Left lobe of liver (tissue), 2 donors: ENCODE results near the gene RPS28. TPM values are rescaled to one million over a fixed set of nuclear protein-coding genes. Genes with fewer than 3 reads are reported as not detected.

Experiments used
- ATAC-seq: fragments of 200-7000 bp; cut with Tn5 transposase; one replicate; pipeline ENCODE4 v1.9.1; 2020; ENCODE audit warnings: mild to moderate bottlenecking, moderate library complexity
- DNase-seq: peaks from one replicate; pipeline ENCODE4 v3.0.0-alpha.2; 2020; ENCODE audit warnings: low spot score
- total RNA-seq: library from RNA; stranded (reverse); gene quantifications from one replicate; pipeline ENCODE4 v1.2.1, GENCODE V29; 2021
- donor health status: DM: no; HTN: no; CAD: no; lungs with moderate emphysema.
- donor health status: DM: no; HTN: yes; CAD: no.

Gene RPS28
- total RNA-seq, 1 donor from 2014 or later: 653 TPM

DNA sequence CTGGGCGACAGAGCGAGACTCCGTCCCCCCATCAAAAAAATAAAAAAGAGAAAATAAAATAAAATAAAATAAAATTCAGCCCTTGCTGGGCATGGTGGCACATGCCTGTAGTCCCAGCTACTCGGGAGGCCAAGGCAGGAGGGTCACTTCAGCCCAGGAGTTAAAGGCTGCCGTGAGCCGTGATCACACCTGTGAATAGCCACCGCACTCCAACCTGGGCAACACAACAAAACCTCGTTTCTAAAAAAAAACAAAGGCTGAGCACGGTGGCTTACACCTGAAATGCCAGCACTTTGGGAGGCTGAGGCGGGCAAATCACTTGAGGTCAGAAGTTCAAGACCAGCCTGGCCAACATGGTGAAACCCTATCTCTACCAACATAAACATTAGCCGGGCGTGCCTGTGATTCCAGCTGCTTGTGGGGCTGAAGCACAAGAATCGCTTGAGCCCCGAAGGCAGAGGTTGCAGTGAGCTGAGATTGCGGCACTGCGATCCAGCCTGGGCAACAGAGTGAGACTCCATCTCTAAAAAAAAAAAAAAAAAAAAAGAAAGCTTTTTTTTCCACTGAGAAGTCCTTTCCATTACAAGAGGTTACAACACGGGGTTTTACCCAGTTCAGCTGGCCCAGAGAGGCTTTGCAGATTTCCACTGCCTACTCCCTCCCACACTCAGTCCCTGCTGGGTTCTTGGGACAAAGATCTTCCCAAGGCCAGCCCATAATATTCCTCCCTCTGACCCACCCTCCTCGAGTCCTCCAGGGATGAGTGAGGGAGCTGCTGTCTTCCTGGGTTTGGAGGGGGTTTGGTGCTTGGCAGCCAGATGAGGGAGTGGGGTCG lies 49.1 kb downstream of the RPS28 start:
- ATAC-seq (peak; percentile 3), DNase-seq (no peak)

DNA sequence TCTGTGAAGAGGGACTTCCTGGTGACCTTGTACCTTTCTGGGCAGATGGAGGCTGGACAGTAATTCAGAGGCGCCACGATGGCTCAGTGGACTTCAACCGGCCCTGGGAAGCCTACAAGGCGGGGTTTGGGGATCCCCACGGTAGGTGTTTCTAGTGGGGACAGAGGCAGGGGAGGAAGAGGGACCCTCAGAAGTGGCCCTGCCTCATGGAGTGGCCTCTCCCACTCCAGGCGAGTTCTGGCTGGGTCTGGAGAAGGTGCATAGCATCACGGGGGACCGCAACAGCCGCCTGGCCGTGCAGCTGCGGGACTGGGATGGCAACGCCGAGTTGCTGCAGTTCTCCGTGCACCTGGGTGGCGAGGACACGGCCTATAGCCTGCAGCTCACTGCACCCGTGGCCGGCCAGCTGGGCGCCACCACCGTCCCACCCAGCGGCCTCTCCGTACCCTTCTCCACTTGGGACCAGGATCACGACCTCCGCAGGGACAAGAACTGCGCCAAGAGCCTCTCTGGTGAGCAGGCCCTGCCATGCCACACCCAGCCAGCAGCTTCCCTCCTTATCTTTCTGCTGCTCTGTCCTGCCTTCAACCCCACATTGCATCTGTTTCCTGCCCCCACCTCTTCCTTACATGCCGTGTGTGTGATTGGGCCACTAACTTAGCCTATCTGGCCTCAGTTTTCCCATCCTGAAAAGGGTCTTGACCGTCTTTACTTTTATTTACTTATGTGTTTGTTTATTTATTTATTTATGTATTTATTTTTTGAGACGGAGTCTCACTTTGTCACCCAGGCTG lies 49.9 kb downstream of the RPS28 start:
- no peak for ATAC-seq
- no peak for DNase-seq

Other genes with a start within 250 kb of the RPS28 start
- 0.63 TPM for gene FBN3, start 171.9 kb upstream of the RPS28 start, total RNA-seq
- 67.3 TPM for gene CERS4, start 112.1 kb upstream of the RPS28 start, total RNA-seq
- 16.3 TPM for gene CD320, start 13.1 kb upstream of the RPS28 start, total RNA-seq
- gene NDUFA7, start 121 bp upstream of the RPS28 start, total RNA-seq: 28.5 TPM
- gene KANK3, start 21.8 kb downstream of the RPS28 start, total RNA-seq: 7.2 TPM
- gene ANGPTL4, start 42.7 kb downstream of the RPS28 start, total RNA-seq: 64.2 TPM
- 57.5 TPM for gene RAB11B, start 68.9 kb downstream of the RPS28 start, total RNA-seq
- gene MARCHF2, start 91.8 kb downstream of the RPS28 start, total RNA-seq: 44.6 TPM
- 66.9 TPM for gene HNRNPM, start 123.5 kb downstream of the RPS28 start, total RNA-seq
- 1.7 TPM for gene PRAM1, start 181.1 kb downstream of the RPS28 start, total RNA-seq
- 12.0 TPM for gene ZNF414, start 192.7 kb downstream of the RPS28 start, total RNA-seq